NCI-H748 (cell line): Measurements from ENCODE around the gene TBX5.
"Not testable (repeated sequence)": the region's sequence is repeated elsewhere in the genome, so short reads cannot be mapped to it uniquely, and the experiment has no call there.

Experiments
- DNase-seq: peaks from one replicate; lab custom pipeline; 2025; ENCODE audit not compliant: unreplicated experiment; lab: John Stamatoyannopoulos, UW

The TBX5 gene

GRCh38 chr12:114391088-114391487 is 14.9 kb downstream of the TBX5 start:
- DNase-seq: no peak

GRCh38 chr12:114384739-114385138 is 21.2 kb downstream of the TBX5 start:
- DNase-seq: no peak

GRCh38 chr12:114381177-114381576 is 24.8 kb downstream of the TBX5 start:
- no peak for DNase-seq

GRCh38 chr12:114371733-114372132 is 34.2 kb downstream of the TBX5 start:
- no peak for DNase-seq

- no peak for DNase-seq
Measured at GRCh38 chr12:114371250-114371649, 34.7 kb downstream of the TBX5 start.

- DNase-seq: no peak
Measured at GRCh38 chr12:114368685-114369452, 37.1 kb downstream of the TBX5 start.

GRCh38 chr12:114361992-114362391 is 44.0 kb downstream of the TBX5 start:
- no peak for DNase-seq

GRCh38 chr12:114361545-114361944 is 44.4 kb downstream of the TBX5 start:
- DNase-seq: no peak

- DNase-seq: no peak
Measured at GRCh38 chr12:114360485-114360884, 45.5 kb downstream of the TBX5 start.

GRCh38 chr12:114355389-114356088 is 50.4 kb downstream of the TBX5 start:
- DNase-seq: no peak

GRCh38 chr12:114349239-114349638 is 56.7 kb downstream of the TBX5 start:
- not testable (repeated sequence) for DNase-seq

GRCh38 chr12:114347861-114348260 is 58.1 kb downstream of the TBX5 start:
- DNase-seq: no peak

GRCh38 chr12:114344831-114345230 is 61.1 kb downstream of the TBX5 start:
- no peak for DNase-seq

- DNase-seq: no peak
Measured at GRCh38 chr12:114344303-114344663, 61.7 kb downstream of the TBX5 start.

GRCh38 chr12:114343585-114344302 is 62.2 kb downstream of the TBX5 start:
- no peak for DNase-seq

GRCh38 chr12:114342656-114343055 is 63.3 kb downstream of the TBX5 start:
- DNase-seq: no peak

- no peak for DNase-seq
Measured at GRCh38 chr12:114341635-114342034, 64.3 kb downstream of the TBX5 start.

- no peak for DNase-seq
Measured at GRCh38 chr12:114340231-114340630, 65.7 kb downstream of the TBX5 start.

GRCh38 chr12:114339626-114340025 is 66.3 kb downstream of the TBX5 start:
- DNase-seq: no peak

- no peak for DNase-seq
Measured at GRCh38 chr12:114335607-114336006, 70.3 kb downstream of the TBX5 start.

GRCh38 chr12:114334395-114334794 is 71.5 kb downstream of the TBX5 start:
- no peak for DNase-seq

- DNase-seq: no peak
Measured at GRCh38 chr12:114328292-114328691, 77.7 kb downstream of the TBX5 start.
